Neural progenitor cell (in vitro differentiated cells): Measurements from ENCODE around the gene TRIO. TPM values are rescaled to one million over a fixed set of nuclear protein-coding genes. Genes with fewer than 3 reads are reported as not detected.

ENCODE experiments used
- DNase-seq: peaks from one replicate; pipeline ENCODE4 v3.0.0-alpha.2; 2016; ENCODE audit warnings: low spot score
- H2AFZ ChIP-seq: fragments of 200-600 bp; sonication (generic); replicated peaks from 2 replicates; pipeline ENCODE4 v1.6.1; 2016; ENCODE audit warnings: antibody characterized with exemption
- H3F3A ChIP-seq: fragments of 200-600 bp; sonication (generic); 2 replicates; pipeline ENCODE4 v1.6.1; 2016; ENCODE audit warnings: antibody characterized with exemption, low read depth
- H3K27ac ChIP-seq: fragments of 200-600 bp; sonication (generic); 2 replicates; pipeline ENCODE4 v1.5.1; 2016; ENCODE audit warnings: mild to moderate bottlenecking
- H3K27me3 ChIP-seq: fragments of 200-600 bp; sonication (generic); 2 replicates; pipeline ENCODE4 v1.6.1; 2016; ENCODE audit warnings: mild to moderate bottlenecking, moderate library complexity
- H3K36me3 ChIP-seq: fragments of 200-600 bp; sonication (generic); 2 replicates; pipeline ENCODE4 v1.5.1; 2016
- H3K4me1 ChIP-seq: fragments of 200-600 bp; sonication (generic); 2 replicates; pipeline ENCODE4 v1.6.1; 2016; ENCODE audit warnings: mixed run types
- H3K4me2 ChIP-seq: fragments of 200-600 bp; sonication (generic); 2 replicates; pipeline ENCODE4 v1.6.1; 2016
- H3K4me3 ChIP-seq: fragments of 200-600 bp; sonication (generic); 2 replicates; pipeline ENCODE4 v1.5.1; 2016
- H3K79me2 ChIP-seq: fragments of 200-600 bp; sonication (generic); 2 replicates; pipeline ENCODE4 v1.6.1; 2016; ENCODE audit warnings: low read depth
- H3K9ac ChIP-seq: fragments of 200-600 bp; sonication (generic); 2 replicates; pipeline ENCODE4 v1.6.1; 2016
- H3K9me3 ChIP-seq: fragments of 200-600 bp; sonication (generic); 2 replicates; pipeline ENCODE4 v1.5.1; 2016; ENCODE audit warnings: low read depth
- H4K20me1 ChIP-seq: fragments of 200-600 bp; sonication (generic); 2 replicates; pipeline ENCODE4 v1.6.1; 2016; ENCODE audit warnings: low read depth
- H3K27ac Mint-ChIP-seq: 3 replicates; pipeline ENCODE4 v1.8.0; 2021; ENCODE audit warnings: mixed read lengths
- H3K27me3 Mint-ChIP-seq: 2 replicates; pipeline ENCODE4 v1.8.0; 2022; ENCODE audit warnings: low read depth, mild to moderate bottlenecking, inconsistent platforms, moderate library complexity, mixed read lengths; ENCODE audit not compliant: insufficient read depth
- H3K36me3 Mint-ChIP-seq: 3 replicates; pipeline ENCODE4 v1.8.0; 2021; ENCODE audit warnings: mixed read lengths
- H3K4me1 Mint-ChIP-seq: 3 replicates; pipeline ENCODE4 v1.8.0; 2021; ENCODE audit warnings: mixed read lengths
- H3K4me3 Mint-ChIP-seq: 3 replicates; pipeline ENCODE4 v1.8.0; 2021; ENCODE audit warnings: mild to moderate bottlenecking, moderate library complexity, mixed read lengths
- H3K9me3 Mint-ChIP-seq: 3 replicates; pipeline ENCODE4 v1.8.0; 2020; ENCODE audit warnings: mixed read lengths
- EZH2 ChIP-seq: fragments of 200-600 bp; sonication (generic); IDR thresholded peaks from 2 replicates; pipeline ENCODE4 v1.6.1; 2017; ENCODE audit warnings: antibody characterized with exemption, mild to moderate bottlenecking, moderate library complexity
- EZH2phosphoT487 ChIP-seq: fragments of 200-600 bp; sonication (generic); IDR thresholded peaks from 2 replicates; pipeline ENCODE4 v1.6.1; 2017; ENCODE audit warnings: antibody characterized with exemption
- total RNA-seq: library from RNA; depleted of rRNA; stranded (reverse); fragments of >200 nt; gene quantifications from 2 replicates; pipeline ENCODE4 v1.2.3, GENCODE V29; 2015; ENCODE audit warnings: low replicate concordance
- TF ChIP-seq, protein P1 (sequence below): fragments of 200-600 bp; sonication (generic); IDR thresholded peaks from 2 replicates; pipeline ENCODE4 v1.5.1; 2017; ENCODE audit warnings: antibody characterized with exemption, mild to moderate bottlenecking

The TRIO gene
- total RNA-seq, 1 donor from 2014 or later, result 84.7 TPM

DNA sequence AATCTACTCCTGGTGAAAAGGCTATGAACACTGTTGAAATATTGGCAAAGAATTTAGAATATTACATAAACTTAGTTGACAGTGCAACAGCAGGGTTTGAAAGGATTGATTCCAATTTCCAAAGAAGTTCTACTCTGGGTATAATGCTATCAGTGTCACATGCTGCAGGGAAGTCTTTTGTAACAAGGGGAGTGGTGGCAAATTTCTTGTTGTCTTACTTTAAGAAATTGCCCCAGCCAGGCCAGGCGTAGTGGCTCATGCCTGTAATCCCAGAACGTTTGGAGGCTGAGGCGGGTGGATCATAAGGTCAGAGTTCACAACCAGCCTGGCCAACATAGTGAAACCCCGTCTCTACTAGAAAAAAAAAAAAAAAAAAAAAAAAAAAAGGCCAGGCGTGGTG, 352.2 kb downstream of the TRIO start:
- Histone ChIP-seq H3K9ac (no peak overlapping the region), H3K4me2 (no peak overlapping the region), H4K20me1 (no peaks in the 10 kb centered on the region), H3K79me2 (no peaks in the 10 kb centered on the region), H3K4me1 (no peaks in the 10 kb centered on the region), H3F3A (no peaks in the 10 kb centered on the region), H3K9me3 (no peaks in the 10 kb centered on the region), H3K36me3 (no peaks in the 10 kb centered on the region), H3K4me3 (no peak overlapping the region), H3K27ac (no peak overlapping the region), H3K27me3 (no peaks in the 10 kb centered on the region), H2AFZ (no peak overlapping the region)
- no peaks in the 10 kb centered on the region for H3K4me1 Mint-ChIP-seq
- DNase-seq, result no peak
- TF ChIP-seq EZH2 (no peak), EZH2phosphoT487 (no peak)
- TF ChIP-seq, protein P1, sequence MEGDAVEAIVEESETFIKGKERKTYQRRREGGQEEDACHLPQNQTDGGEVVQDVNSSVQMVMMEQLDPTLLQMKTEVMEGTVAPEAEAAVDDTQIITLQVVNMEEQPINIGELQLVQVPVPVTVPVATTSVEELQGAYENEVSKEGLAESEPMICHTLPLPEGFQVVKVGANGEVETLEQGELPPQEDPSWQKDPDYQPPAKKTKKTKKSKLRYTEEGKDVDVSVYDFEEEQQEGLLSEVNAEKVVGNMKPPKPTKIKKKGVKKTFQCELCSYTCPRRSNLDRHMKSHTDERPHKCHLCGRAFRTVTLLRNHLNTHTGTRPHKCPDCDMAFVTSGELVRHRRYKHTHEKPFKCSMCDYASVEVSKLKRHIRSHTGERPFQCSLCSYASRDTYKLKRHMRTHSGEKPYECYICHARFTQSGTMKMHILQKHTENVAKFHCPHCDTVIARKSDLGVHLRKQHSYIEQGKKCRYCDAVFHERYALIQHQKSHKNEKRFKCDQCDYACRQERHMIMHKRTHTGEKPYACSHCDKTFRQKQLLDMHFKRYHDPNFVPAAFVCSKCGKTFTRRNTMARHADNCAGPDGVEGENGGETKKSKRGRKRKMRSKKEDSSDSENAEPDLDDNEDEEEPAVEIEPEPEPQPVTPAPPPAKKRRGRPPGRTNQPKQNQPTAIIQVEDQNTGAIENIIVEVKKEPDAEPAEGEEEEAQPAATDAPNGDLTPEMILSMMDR, result no peak
- H3K9me3 Mint-ChIP-seq, result no peaks in the 10 kb centered on the region
- H3K4me3 Mint-ChIP-seq, result no peak overlapping the region
- H3K27ac Mint-ChIP-seq, result no peak overlapping the region
- peaks cover 5% of the 10 kb centered on the region for H3K27me3 Mint-ChIP-seq
- H3K36me3 Mint-ChIP-seq, result peaks cover 43% of the 10 kb centered on the region

DNA sequence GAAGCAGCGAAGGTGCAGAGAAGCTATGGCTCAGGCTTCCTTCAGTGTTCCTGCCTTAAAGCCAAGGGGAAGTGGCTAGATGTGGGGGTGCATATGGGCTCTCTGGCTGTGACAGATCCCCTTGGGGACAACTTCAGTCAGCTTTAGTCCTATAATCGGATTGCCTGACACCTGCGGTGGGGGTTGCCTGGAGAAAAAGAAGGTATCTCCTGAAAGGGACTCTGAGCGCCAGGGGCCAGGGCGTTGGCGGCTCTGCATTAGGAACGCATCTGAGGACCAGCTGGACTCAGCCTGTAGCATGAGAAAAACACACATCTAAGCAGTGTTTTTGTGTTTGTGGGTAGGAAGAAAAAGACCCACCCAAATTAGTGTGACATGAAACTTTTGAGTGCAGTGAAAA, 354.2 kb downstream of the TRIO start:
- Histone ChIP-seq H3K9ac (no peak overlapping the region), H3K4me2 (no peak overlapping the region), H3K9me3 (no peaks in the 10 kb centered on the region), H4K20me1 (no peaks in the 10 kb centered on the region), H3K36me3 (no peaks in the 10 kb centered on the region), H3K79me2 (no peaks in the 10 kb centered on the region), H3K27me3 (no peaks in the 10 kb centered on the region), H3K27ac (no peak overlapping the region), H3F3A (no peaks in the 10 kb centered on the region), H3K4me1 (no peaks in the 10 kb centered on the region), H2AFZ (no peak overlapping the region), H3K4me3 (no peak overlapping the region)
- no peak for DNase-seq
- Mint-ChIP-seq H3K27ac (no peak overlapping the region), H3K9me3 (no peaks in the 10 kb centered on the region), H3K4me3 (no peak overlapping the region), H3K36me3 (peaks cover 40% of the 10 kb centered on the region), H3K27me3 (no peaks in the 10 kb centered on the region), H3K4me1 (no peaks in the 10 kb centered on the region)
- TF ChIP-seq, protein P1, result no peak
- no peak for TF ChIP-seq EZH2
- no peak for TF ChIP-seq EZH2phosphoT487

DNA sequence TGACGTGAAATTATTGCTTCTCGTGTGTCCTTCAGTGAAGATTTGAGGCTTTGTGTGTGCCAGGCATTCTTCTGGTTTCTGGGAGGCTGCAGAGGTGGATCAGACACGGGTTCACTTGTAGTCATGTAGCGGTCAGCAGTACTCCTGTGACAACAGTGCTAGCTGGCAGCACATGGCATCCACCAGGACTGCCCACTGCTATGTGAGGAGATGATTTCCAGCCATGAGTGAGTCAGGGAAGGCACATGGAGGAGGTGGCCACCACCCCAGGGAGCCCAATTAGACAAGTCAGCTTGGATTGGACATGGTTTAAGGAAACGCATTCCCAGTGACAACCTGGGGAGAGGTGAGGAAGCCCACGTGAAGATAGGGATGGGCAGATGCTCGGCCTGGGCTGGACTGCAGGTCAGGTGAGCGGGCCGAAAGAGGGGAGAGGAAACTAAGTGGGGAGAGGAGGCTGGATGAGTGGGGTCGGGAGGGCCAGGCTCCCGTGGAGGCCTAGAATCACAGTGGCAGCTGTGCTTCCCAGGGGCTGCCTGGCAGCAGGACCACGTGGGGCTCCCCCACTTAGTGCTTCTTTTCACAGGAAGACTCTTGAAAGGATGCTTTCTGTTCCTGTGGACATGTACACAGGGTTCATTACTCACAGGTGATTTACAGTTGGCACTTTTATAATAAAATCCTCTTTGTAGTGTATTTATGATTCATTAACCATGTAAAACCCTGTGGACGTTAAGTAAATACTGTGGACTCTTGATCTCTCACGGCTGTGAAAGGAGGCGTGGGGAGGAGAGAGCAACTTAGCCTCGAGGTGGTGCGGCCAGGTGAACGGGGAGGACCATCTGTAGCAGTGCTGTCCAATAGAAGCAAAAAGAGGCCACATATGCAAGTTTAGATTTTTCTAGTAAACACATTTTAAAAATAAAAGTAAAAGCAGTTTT, 358.5 kb downstream of the TRIO start:
- Histone ChIP-seq H3K27ac (no peak overlapping the region), H3K9me3 (no peaks in the 10 kb centered on the region), H3K4me3 (no peak overlapping the region), H3K4me2 (no peak overlapping the region), H3F3A (no peaks in the 10 kb centered on the region), H3K9ac (no peak overlapping the region), H2AFZ (no peak overlapping the region), H3K79me2 (no peaks in the 10 kb centered on the region), H3K36me3 (no peaks in the 10 kb centered on the region), H3K4me1 (no peaks in the 10 kb centered on the region), H3K27me3 (no peaks in the 10 kb centered on the region), H4K20me1 (no peaks in the 10 kb centered on the region)
- TF ChIP-seq, protein P1, result no peak
- TF ChIP-seq EZH2 (no peak), EZH2phosphoT487 (no peak)
- H3K9me3 Mint-ChIP-seq, result no peaks in the 10 kb centered on the region
- DNase-seq, result no peak
- H3K4me1 Mint-ChIP-seq, result no peaks in the 10 kb centered on the region
- peaks cover 2% of the 10 kb centered on the region for H3K27me3 Mint-ChIP-seq
- H3K4me3 Mint-ChIP-seq, result no peak overlapping the region
- peak overlapping the region; percentile 78 for H3K27ac Mint-ChIP-seq
- peaks cover 25% of the 10 kb centered on the region for H3K36me3 Mint-ChIP-seq
